HT1080 (cell line): Measurements from ENCODE around the gene DMD. TPM values are rescaled to one million over a fixed set of nuclear protein-coding genes. Genes with fewer than 3 reads are reported as not detected.
A peak's percentile ranks its signal among the peaks of the same experiment; 100 is the strongest.

ENCODE experiments used
- DNase-seq: peaks from one replicate; pipeline ENCODE4 v3.0.0-alpha.2; 2015; ENCODE audit warnings: low read depth
- total RNA-seq: library from RNA; depleted of rRNA; stranded (reverse); fragments of >200 nt; shearing (Covaris generic); gene quantifications from 2 replicates; pipeline ENCODE4 v1.2.3, GENCODE V29; 2014

DMD gene
- total RNA-seq, 1 experiment from 2014 or later: 4.0 TPM

- DNase-seq: no peak
These were observed 1463.9 kb downstream of the DMD start for GRCh38 chrX:31747411-31747810.

GRCh38 chrX:31743004-31743403, 1468.3 kb downstream of the DMD start:
- no peak for DNase-seq

- DNase-seq: no peak
These were observed 1493.9 kb downstream of the DMD start for GRCh38 chrX:31717474-31717873.

GRCh38 chrX:31715675-31716074, 1495.7 kb downstream of the DMD start:
- DNase-seq: no peak

GRCh38 chrX:31714797-31715196, 1496.6 kb downstream of the DMD start:
- no peak for DNase-seq

GRCh38 chrX:31713120-31713519, 1498.2 kb downstream of the DMD start:
- DNase-seq: no peak

GRCh38 chrX:31711166-31711565, 1500.2 kb downstream of the DMD start:
- DNase-seq: no peak

- no peak for DNase-seq
These were observed 1503.2 kb downstream of the DMD start for GRCh38 chrX:31708116-31708515.

- DNase-seq: no peak
These were observed 1504.9 kb downstream of the DMD start for GRCh38 chrX:31706466-31706865.

GRCh38 chrX:31705816-31706215, 1505.5 kb downstream of the DMD start:
- no peak for DNase-seq

GRCh38 chrX:31704938-31705337, 1506.4 kb downstream of the DMD start:
- DNase-seq: no peak

GRCh38 chrX:31702222-31702621, 1509.1 kb downstream of the DMD start:
- DNase-seq: no peak

- no peak for DNase-seq
These were observed 1513.9 kb downstream of the DMD start for GRCh38 chrX:31697294-31697916.

GRCh38 chrX:31679861-31680260, 1531.5 kb downstream of the DMD start:
- peak; percentile 1 for DNase-seq

- DNase-seq: no peak
These were observed 1541.1 kb downstream of the DMD start for GRCh38 chrX:31670245-31670644.

GRCh38 chrX:31665454-31665853, 1545.9 kb downstream of the DMD start:
- DNase-seq: no peak

- no peak for DNase-seq
These were observed 1548.2 kb downstream of the DMD start for GRCh38 chrX:31663172-31663571.

GRCh38 chrX:31661280-31661810, 1550.0 kb downstream of the DMD start:
- DNase-seq: no peak

GRCh38 chrX:31658360-31658759, 1553.0 kb downstream of the DMD start:
- no peak for DNase-seq

- peak; percentile 18 for DNase-seq
These were observed 1555.3 kb downstream of the DMD start for GRCh38 chrX:31656013-31656412.

GRCh38 chrX:31653422-31653821, 1557.9 kb downstream of the DMD start:
- no peak for DNase-seq

GRCh38 chrX:31652650-31653049, 1558.7 kb downstream of the DMD start:
- DNase-seq: no peak

- DNase-seq: no peak
These were observed 1562.1 kb downstream of the DMD start for GRCh38 chrX:31649201-31649600.

- DNase-seq: no peak
These were observed 1578.0 kb downstream of the DMD start for GRCh38 chrX:31633349-31633748.
